Measurements from ENCODE around the gene SPAAR.

The SPAAR gene

GRCh38 chr9:35909274-35909673 lies at the start of gene SPAAR:
Gene SPAAR (plus strand): TSS chr9:35909490. CDS start chr9:35910464, 974 bp downstream.
- Histone ChIP-seq H3K4me1 (ENCODE audit: control insufficient read depth, insufficient read depth, low read length) (peaks cover 59% of the 10 kb centered on the region), H3K36me3 (ENCODE audit: control insufficient read depth in 2 of 2, insufficient read depth in 2 of 2, low read length in 2 of 2) (no peaks in the 10 kb centered on the region), H3K9ac (ENCODE audit: low read length in 2 of 2) (peak within 1 kb of the TSS; percentile 13 to 42), H3K9me3 (ENCODE audit: control insufficient read depth in 2 of 2, low read length in 2 of 2) (no peaks in the 10 kb centered on the region), H3K27ac (ENCODE audit: low read length) (peak within 1 kb of the TSS; percentile 81), H3K27me3 (ENCODE audit: control insufficient read depth in 1 of 2, insufficient read depth in 2 of 2, low read length in 2 of 2) (no peaks in the 10 kb centered on the region), H3K4me3 (ENCODE audit: low read length in 2 of 2) (peak within 1 kb of the TSS; percentile 22 to 28)

GRCh38 chr9:35859990-35860339 lies 49.3 kb upstream of the SPAAR start:
- Histone ChIP-seq H3K27me3 (ENCODE audit: control insufficient read depth in 1 of 2, insufficient read depth in 2 of 2, low read length in 2 of 2) (peaks cover 0 to 5% of the 10 kb centered on the region in 2 donors), H3K4me3 (ENCODE audit: low read length in 2 of 2) (no peak overlapping the region), H3K4me1 (ENCODE audit: control insufficient read depth, insufficient read depth, low read length) (peaks cover 4% of the 10 kb centered on the region), H3K9ac (ENCODE audit: low read length in 2 of 2) (no peak overlapping the region), H3K27ac (ENCODE audit: low read length) (no peak overlapping the region), H3K36me3 (ENCODE audit: control insufficient read depth in 2 of 2, insufficient read depth in 2 of 2, low read length in 2 of 2) (no peaks in the 10 kb centered on the region), H3K9me3 (ENCODE audit: control insufficient read depth in 2 of 2, low read length in 2 of 2) (no peaks in the 10 kb centered on the region)

GRCh38 chr9:35861161-35861897 lies 48.0 kb upstream of the SPAAR start:
- no peaks in the 10 kb centered on the region for H3K9me3 ChIP-seq (ENCODE audit: control insufficient read depth in 2 of 2, low read length in 2 of 2)
- no peaks in the 10 kb centered on the region for H3K36me3 ChIP-seq (ENCODE audit: control insufficient read depth in 2 of 2, insufficient read depth in 2 of 2, low read length in 2 of 2)
- no peak overlapping the region for H3K4me3 ChIP-seq (ENCODE audit: low read length in 2 of 2)
- peaks cover 0 to 5% of the 10 kb centered on the region in 2 donors for H3K27me3 ChIP-seq (ENCODE audit: control insufficient read depth in 1 of 2, insufficient read depth in 2 of 2, low read length in 2 of 2)
- peaks cover 4% of the 10 kb centered on the region for H3K4me1 ChIP-seq (ENCODE audit: control insufficient read depth, insufficient read depth, low read length)
- H3K27ac ChIP-seq (ENCODE audit: low read length) = no peak overlapping the region
- H3K9ac ChIP-seq (ENCODE audit: low read length in 2 of 2) = no peak overlapping the region

GRCh38 chr9:35862328-35862727 lies 47.0 kb upstream of the SPAAR start:
- H3K27me3 ChIP-seq (ENCODE audit: control insufficient read depth in 1 of 2, insufficient read depth in 2 of 2, low read length in 2 of 2) = peaks cover 0 to 5% of the 10 kb centered on the region in 2 donors
- H3K9ac ChIP-seq (ENCODE audit: low read length in 2 of 2) = no peak overlapping the region
- peaks cover 4% of the 10 kb centered on the region for H3K4me1 ChIP-seq (ENCODE audit: control insufficient read depth, insufficient read depth, low read length)
- no peak overlapping the region for H3K4me3 ChIP-seq (ENCODE audit: low read length in 2 of 2)
- H3K27ac ChIP-seq (ENCODE audit: low read length) = no peak overlapping the region
- no peaks in the 10 kb centered on the region for H3K9me3 ChIP-seq (ENCODE audit: control insufficient read depth in 2 of 2, low read length in 2 of 2)
- H3K36me3 ChIP-seq (ENCODE audit: control insufficient read depth in 2 of 2, insufficient read depth in 2 of 2, low read length in 2 of 2) = no peaks in the 10 kb centered on the region

GRCh38 chr9:35863583-35863982 lies 45.7 kb upstream of the SPAAR start:
- H3K27ac ChIP-seq (ENCODE audit: low read length) = no peak overlapping the region
- H3K27me3 ChIP-seq (ENCODE audit: control insufficient read depth in 1 of 2, insufficient read depth in 2 of 2, low read length in 2 of 2) = peaks cover 2 to 8% of the 10 kb centered on the region in 2 donors
- no peak overlapping the region for H3K4me3 ChIP-seq (ENCODE audit: low read length in 2 of 2)
- H3K9ac ChIP-seq (ENCODE audit: low read length in 2 of 2) = no peak overlapping the region
- H3K9me3 ChIP-seq (ENCODE audit: control insufficient read depth in 2 of 2, low read length in 2 of 2) = no peaks in the 10 kb centered on the region
- H3K36me3 ChIP-seq (ENCODE audit: control insufficient read depth in 2 of 2, insufficient read depth in 2 of 2, low read length in 2 of 2) = no peaks in the 10 kb centered on the region
- peaks cover 4% of the 10 kb centered on the region for H3K4me1 ChIP-seq (ENCODE audit: control insufficient read depth, insufficient read depth, low read length)

GRCh38 chr9:35864695-35865255 lies 44.5 kb upstream of the SPAAR start:
- Histone ChIP-seq H3K27me3 (ENCODE audit: control insufficient read depth in 1 of 2, insufficient read depth in 2 of 2, low read length in 2 of 2) (peaks cover 9 to 12% of the 10 kb centered on the region in 2 donors), H3K4me3 (ENCODE audit: low read length in 2 of 2) (no peak overlapping the region), H3K36me3 (ENCODE audit: control insufficient read depth in 2 of 2, insufficient read depth in 2 of 2, low read length in 2 of 2) (no peaks in the 10 kb centered on the region), H3K9me3 (ENCODE audit: control insufficient read depth in 2 of 2, low read length in 2 of 2) (no peaks in the 10 kb centered on the region), H3K4me1 (ENCODE audit: control insufficient read depth, insufficient read depth, low read length) (peaks cover 4% of the 10 kb centered on the region), H3K27ac (ENCODE audit: low read length) (no peak overlapping the region), H3K9ac (ENCODE audit: low read length in 2 of 2) (no peak overlapping the region)

GRCh38 chr9:35867538-35867937 lies 41.8 kb upstream of the SPAAR start:
- H3K27ac ChIP-seq (ENCODE audit: low read length) = no peak overlapping the region
- no peaks in the 10 kb centered on the region for H3K4me1 ChIP-seq (ENCODE audit: control insufficient read depth, insufficient read depth, low read length)
- H3K27me3 ChIP-seq (ENCODE audit: control insufficient read depth in 1 of 2, insufficient read depth in 2 of 2, low read length in 2 of 2) = peaks cover 9 to 15% of the 10 kb centered on the region in 2 donors
- H3K9ac ChIP-seq (ENCODE audit: low read length in 2 of 2) = no peak overlapping the region
- no peaks in the 10 kb centered on the region for H3K36me3 ChIP-seq (ENCODE audit: control insufficient read depth in 2 of 2, insufficient read depth in 2 of 2, low read length in 2 of 2)
- no peak overlapping the region for H3K4me3 ChIP-seq (ENCODE audit: low read length in 2 of 2)
- H3K9me3 ChIP-seq (ENCODE audit: control insufficient read depth in 2 of 2, low read length in 2 of 2) = no peaks in the 10 kb centered on the region

- Histone ChIP-seq H3K27ac (ENCODE audit: low read length) (no peak overlapping the region), H3K4me1 (ENCODE audit: control insufficient read depth, insufficient read depth, low read length) (no peaks in the 10 kb centered on the region), H3K9ac (ENCODE audit: low read length in 2 of 2) (no peak overlapping the region), H3K9me3 (ENCODE audit: control insufficient read depth in 2 of 2, low read length in 2 of 2) (no peaks in the 10 kb centered on the region), H3K27me3 (ENCODE audit: control insufficient read depth in 1 of 2, insufficient read depth in 2 of 2, low read length in 2 of 2) (peaks cover 9 to 13% of the 10 kb centered on the region in 2 donors), H3K36me3 (ENCODE audit: control insufficient read depth in 2 of 2, insufficient read depth in 2 of 2, low read length in 2 of 2) (no peaks in the 10 kb centered on the region), H3K4me3 (ENCODE audit: low read length in 2 of 2) (no peak overlapping the region)
These were observed 40.4 kb upstream of the SPAAR start for GRCh38 chr9:35868933-35869332.

- Histone ChIP-seq H3K4me1 (ENCODE audit: control insufficient read depth, insufficient read depth, low read length) (no peaks in the 10 kb centered on the region), H3K9me3 (ENCODE audit: control insufficient read depth in 2 of 2, low read length in 2 of 2) (no peaks in the 10 kb centered on the region), H3K36me3 (ENCODE audit: control insufficient read depth in 2 of 2, insufficient read depth in 2 of 2, low read length in 2 of 2) (no peaks in the 10 kb centered on the region), H3K4me3 (ENCODE audit: low read length in 2 of 2) (no peak overlapping the region), H3K27me3 (ENCODE audit: control insufficient read depth in 1 of 2, insufficient read depth in 2 of 2, low read length in 2 of 2) (peaks cover 9 to 13% of the 10 kb centered on the region in 2 donors), H3K9ac (ENCODE audit: low read length in 2 of 2) (no peak overlapping the region), H3K27ac (ENCODE audit: low read length) (no peak overlapping the region)
These were observed 39.6 kb upstream of the SPAAR start for GRCh38 chr9:35869621-35870216.

- Histone ChIP-seq H3K9ac (ENCODE audit: low read length in 2 of 2) (no peak within 1 kb of the TSS), H3K9me3 (ENCODE audit: control insufficient read depth in 2 of 2, low read length in 2 of 2) (no peaks in the 10 kb centered on the region), H3K27ac (ENCODE audit: low read length) (no peak within 1 kb of the TSS), H3K27me3 (ENCODE audit: control insufficient read depth in 1 of 2, insufficient read depth in 2 of 2, low read length in 2 of 2) (peaks cover 9 to 13% of the 10 kb centered on the region in 2 donors), H3K4me3 (ENCODE audit: low read length in 2 of 2) (no peak within 1 kb of the TSS), H3K36me3 (ENCODE audit: control insufficient read depth in 2 of 2, insufficient read depth in 2 of 2, low read length in 2 of 2) (no peaks in the 10 kb centered on the region), H3K4me1 (ENCODE audit: control insufficient read depth, insufficient read depth, low read length) (no peaks in the 10 kb centered on the region)
These were observed 38.9 kb upstream of the SPAAR start, which contains the start of gene OR13J1 for GRCh38 chr9:35870351-35870923. Gene OR13J1 (minus strand): TSS chr9:35870401. CDS start chr9:35870401, 0 bp downstream.

All from stomach smooth muscle (tissue), 2 donors.